ENCODE results near the gene PNPLA2.
A peak's percentile ranks its signal among the peaks of the same experiment; 100 is the strongest.

PNPLA2 gene, protein sequence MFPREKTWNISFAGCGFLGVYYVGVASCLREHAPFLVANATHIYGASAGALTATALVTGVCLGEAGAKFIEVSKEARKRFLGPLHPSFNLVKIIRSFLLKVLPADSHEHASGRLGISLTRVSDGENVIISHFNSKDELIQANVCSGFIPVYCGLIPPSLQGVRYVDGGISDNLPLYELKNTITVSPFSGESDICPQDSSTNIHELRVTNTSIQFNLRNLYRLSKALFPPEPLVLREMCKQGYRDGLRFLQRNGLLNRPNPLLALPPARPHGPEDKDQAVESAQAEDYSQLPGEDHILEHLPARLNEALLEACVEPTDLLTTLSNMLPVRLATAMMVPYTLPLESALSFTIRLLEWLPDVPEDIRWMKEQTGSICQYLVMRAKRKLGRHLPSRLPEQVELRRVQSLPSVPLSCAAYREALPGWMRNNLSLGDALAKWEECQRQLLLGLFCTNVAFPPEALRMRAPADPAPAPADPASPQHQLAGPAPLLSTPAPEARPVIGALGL

DNA sequence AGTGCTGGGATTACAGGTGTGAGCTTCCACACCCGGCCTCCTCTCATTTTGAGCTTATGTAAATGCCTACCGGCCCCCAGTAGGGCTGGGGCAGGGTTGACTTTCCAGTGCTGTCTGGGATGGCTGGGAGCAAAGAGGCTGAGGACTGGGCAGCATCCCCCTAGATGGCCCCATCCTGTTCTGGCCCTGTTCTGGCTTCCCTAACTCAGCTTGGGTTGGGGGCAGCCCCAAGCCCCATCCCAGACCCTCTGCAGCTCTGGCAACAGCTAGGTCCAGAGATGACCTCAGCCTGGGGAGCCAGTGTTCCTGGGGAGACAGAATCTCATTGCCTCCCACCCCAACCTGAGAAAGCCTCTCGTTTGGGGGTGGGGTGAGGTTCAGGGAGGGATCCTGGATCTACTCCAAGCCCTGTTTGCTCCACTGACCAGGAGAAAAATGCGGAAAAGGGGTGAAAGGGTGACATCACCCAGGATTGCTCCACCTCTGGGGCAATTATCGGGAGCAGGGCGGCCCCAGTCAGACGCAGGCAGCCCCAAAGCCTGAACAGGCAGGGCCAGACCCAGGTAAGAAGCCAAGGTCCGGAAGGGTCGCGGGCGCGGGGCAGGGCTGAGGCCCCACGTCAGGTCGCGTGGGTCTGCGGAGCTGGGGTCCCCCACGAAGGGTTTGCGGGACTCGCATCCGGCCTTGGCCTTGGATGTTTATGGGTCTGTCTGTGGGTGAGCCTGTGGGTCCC lies at the start of gene PNPLA2:
Gene PNPLA2 (plus strand): TSS at position 519 of the 733 bp plus-strand sequence. CDS start 805 bp downstream, outside the sequence.
- DNase-seq: no peak

DNA sequence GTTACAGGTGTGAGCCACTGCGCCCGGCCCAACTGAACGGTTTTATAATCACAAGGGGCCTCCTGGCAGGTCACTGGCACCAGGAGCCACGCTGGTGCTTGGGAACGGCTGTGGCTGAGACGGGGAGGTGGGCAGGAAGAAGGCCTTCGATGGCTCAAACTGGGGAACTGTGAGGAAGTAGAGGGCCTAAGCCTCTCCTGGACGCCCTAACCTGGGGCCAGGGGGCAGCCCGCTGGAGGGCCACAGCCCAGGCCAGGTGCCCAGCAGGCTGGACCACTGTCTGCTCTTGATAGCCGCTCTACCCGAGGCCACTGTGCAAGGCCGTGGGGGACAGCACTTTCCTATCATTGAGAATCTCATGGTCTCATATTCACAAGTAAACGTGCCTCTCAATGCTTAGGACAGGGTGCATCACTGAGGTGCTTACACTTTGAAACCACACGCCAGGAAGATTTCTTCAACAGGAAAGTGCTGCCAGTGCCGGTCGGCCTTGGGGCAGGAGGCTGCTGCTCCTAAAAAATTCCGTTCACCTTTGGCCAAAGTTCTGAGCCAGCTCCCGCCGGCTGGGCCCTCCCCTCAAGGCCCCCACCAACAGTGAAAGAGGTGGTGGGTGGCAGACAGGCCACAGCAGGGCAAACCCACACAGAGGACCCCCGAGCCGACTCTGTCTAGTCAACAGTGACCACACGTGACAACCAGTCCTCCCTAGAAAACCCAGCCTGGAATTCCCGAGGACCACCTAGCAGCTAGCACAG lies 48.6 kb upstream of the PNPLA2 start:
- no peak for DNase-seq

DNA sequence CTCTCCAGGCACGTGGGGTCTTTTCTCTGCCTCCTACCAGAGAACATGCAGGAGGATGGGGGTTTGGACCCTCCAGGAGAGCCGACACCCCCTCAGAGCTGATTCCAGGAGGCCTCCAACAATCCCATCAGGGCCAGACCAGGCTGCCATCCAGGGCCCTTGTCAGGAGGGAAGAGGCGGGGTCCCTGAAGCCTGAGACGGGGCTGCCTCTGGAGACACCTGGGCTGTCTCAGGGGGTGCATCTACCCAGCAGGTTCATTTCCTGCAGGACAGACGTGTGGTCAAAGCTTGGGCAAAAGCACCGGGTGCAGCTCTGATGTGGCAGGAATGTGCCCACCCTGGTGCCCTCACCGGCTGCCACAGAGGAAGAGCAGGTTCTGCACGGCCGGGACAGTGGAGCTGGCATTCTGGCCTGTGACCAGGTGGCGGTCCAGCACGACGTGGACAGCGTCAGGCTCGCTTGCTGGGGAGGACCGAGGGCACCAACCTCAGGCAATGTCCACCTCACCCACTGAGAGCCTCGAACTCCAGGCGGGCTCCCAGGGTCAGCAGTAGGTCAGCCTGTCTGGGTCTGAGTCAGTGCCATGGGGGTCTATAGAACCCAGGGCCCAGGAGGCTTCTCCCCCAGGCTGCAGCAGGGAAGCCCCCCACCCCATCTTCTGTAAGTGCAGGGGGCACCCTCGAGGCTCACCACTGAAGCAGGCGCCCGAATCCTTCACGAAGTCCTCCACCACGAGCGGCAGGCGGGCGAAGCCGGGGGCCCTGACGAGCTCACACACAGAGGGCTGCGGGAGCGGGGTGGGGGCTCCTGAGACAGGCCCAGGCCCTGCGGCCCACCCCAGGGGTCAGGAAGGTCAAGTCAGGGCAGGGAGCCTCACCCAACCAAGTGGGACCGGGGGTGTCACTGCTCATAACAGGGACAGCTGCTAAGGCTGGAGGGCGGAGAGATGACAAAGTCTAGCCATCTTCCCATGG lies 47.8 kb upstream of the PNPLA2 start:
- no peak for DNase-seq

DNA sequence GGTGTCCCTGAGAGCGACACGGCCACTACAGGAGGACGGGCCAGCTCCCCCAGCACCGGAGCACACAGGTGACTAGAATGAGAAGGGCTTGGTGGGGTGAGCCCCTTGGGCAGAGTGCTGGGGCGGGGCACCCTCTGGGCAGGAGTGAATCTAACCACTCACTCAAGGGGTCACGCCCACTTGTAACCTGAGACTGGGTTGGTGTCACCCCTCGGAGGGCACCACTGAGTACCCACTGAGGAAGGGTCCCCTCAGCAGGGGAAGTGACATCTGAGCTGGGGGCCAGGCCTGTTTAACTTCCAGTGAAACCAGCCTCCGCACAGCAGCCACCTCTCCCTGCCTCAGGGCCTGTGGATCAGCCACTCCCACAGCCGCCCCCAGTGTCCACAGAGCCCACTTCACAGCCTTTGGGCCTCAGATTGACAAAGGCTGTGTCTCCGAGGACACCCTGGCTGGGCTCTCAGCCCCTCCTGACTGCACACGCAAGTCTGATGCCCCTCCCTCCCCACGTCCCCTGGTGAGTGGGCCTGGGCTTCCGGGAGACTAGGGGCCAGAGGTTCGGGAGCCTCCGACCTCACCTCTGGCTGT lies 47.0 kb upstream of the PNPLA2 start:
- no peak for DNase-seq

DNA sequence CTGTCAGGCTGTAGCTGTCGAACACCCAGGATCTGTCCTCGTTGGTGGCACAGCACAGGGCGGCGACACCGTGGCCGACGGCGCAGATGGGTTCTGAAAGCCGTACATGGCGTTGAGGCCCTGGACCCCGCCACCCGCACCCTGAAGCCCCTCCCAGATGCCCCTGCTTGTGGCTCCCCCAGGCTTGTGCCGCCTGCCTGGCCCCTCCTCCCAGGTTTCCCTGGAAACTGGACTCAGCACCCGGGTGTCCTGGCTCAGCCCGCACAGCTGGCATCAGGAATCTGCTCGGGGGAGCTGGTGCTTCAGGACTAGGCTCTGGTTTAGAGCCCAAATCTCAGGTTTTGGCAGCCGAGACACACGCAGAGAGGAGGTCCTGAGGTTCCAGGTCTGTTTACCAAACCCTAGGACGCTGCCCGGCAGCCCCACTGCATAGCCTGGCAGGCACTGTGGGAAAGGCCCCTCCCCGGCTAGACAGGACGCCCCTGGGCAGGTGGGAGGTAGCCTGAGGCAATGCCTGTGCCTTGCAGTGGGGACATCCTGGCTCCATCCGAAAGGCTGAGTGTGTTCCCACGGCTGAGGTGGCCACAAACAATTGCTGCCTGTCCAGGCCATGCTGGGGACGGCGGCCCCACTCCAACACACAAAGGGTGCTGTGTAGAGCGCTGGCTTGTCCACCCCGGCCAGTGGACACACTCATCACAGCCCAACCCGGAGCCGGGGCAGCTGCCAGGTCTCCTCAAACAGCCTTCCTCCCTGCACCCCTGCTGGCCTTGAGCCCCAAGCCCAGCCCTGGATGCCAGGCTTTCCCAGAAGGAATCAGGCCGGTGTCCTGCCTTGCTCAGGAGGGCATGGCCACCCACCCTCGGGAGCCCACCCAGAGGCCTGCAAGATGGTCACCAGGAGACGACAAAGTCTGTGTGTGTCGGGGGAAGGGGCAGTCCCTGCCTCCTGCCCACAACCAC lies 46.0 kb upstream of the PNPLA2 start:
- DNase-seq: no peak

DNA sequence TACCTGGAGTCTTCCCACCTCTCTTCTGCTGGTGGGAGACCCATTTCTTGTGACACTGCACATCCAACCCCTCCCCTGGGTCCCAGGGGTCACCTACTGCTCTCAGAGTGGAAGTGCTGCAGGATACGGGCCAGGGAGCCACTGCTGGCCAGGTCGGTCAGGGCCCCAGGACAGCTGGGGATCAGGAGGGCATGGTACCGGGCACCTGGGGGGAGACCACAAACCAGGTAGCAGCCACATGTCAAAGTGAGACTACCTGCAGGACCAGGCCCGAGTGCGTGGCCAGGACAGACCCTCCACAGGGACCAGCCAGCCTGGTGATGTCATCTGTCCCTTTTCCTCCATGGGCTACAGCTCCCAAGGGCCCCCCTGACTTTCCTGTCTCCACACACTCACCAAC lies 45.3 kb upstream of the PNPLA2 start:
- no peak for DNase-seq

DNA sequence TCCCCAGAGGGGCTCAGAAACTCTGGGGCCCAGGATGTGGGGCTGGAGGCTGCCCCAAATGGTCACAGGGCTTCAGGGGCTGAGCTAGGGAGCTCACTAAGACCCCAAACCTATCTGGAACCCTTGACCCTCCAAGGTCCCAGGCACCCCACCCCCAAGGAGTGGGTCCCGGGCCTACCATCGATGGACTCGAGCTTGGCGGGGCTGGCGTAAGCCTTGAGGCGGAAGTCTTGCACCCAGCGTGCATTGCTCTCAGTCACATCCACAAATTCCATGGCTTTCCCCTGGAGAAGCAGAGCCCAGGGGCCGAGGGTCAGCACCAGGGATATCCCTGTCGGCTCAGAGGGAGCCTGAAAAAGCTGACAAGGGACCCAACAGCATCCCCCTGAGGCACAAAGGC lies 44.9 kb upstream of the PNPLA2 start:
- no peak for DNase-seq

DNA sequence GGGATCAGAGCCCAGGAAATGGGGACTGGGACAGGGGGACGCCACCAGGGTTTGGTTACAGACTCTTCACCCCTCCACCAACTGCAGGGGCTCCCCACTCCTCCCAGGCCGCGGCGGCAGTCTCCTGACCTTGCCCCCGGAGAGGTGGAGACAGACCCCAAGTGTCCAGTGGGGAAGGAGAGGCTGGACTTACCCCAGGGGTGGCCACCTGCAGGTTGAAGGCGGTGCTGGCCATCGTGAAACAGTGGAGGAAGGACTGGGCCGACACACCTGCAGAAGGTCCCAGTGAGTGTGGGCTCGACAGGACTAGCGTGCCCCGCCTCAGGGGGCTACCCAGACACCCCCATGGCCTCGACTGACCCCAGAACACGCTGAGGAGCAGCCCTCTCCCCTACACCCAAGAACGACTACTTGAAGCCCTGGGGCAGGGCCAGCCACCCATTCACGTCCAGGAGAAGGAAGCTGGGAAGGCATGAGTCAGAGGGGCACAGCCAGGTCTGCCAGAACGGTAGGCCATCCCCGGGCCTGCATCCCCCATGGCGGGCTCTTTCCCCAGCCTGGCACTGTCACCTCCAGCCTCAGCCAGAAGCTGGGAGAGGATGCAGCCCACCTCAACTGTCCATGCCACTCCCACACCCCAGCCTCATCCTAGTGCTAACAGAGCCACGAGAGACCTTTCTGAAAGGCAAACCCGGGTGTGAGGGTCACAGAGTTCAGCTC lies 43.7 kb upstream of the PNPLA2 start:
- DNase-seq: no peak

DNA sequence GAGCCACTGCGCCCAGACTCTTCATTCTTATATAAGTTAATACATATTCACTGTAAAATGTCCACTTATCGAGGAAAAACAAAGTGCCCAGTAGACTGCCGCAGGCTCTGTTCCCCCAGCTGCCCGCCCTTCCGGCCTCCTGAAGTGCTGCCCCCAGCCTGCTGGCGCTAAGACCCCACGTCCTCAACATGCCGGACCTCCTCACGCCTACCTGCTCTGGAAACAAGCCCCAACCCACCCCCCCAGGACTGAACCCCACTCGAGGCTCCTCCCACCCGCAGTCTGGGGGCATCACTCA lies 42.5 kb upstream of the PNPLA2 start:
- DNase-seq: no peak

DNA sequence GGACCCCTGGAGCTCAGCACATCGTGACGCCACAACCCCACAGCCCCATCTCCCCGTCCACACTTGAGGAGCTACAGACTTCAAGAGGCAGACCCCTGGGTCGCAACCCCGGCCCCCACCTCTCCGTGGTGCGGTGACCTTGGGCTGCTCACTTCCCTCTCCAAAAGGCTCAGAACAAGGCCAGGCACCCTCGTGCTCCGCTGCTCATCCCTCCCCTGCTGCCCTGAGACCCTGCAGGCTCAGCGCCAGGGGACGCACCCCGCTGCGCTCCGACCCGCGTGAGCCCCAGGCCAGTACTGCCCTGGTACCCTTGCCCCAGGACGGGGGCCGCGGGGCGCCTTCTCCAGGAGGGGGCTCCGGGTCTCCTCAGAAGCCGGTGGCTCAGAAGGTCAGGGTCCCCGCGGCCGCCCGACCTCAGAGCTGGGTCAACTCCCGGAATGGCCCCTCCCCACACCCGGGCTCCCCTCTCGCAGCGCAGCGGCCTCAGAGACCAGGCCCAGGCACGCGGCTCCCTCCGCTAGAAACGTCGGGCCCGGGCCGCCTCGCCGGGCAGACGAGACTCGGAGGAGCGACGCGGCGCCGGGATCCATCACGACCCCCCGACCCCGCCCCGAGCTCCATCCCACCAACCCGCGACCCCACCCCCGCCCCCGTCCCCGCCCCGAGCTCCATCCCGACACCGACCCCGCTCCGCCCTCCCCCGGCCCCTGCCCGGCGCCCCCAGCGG lies 42.0 kb upstream of the PNPLA2 start:
- DNase-seq: peak; percentile 54 to 67

DNA sequence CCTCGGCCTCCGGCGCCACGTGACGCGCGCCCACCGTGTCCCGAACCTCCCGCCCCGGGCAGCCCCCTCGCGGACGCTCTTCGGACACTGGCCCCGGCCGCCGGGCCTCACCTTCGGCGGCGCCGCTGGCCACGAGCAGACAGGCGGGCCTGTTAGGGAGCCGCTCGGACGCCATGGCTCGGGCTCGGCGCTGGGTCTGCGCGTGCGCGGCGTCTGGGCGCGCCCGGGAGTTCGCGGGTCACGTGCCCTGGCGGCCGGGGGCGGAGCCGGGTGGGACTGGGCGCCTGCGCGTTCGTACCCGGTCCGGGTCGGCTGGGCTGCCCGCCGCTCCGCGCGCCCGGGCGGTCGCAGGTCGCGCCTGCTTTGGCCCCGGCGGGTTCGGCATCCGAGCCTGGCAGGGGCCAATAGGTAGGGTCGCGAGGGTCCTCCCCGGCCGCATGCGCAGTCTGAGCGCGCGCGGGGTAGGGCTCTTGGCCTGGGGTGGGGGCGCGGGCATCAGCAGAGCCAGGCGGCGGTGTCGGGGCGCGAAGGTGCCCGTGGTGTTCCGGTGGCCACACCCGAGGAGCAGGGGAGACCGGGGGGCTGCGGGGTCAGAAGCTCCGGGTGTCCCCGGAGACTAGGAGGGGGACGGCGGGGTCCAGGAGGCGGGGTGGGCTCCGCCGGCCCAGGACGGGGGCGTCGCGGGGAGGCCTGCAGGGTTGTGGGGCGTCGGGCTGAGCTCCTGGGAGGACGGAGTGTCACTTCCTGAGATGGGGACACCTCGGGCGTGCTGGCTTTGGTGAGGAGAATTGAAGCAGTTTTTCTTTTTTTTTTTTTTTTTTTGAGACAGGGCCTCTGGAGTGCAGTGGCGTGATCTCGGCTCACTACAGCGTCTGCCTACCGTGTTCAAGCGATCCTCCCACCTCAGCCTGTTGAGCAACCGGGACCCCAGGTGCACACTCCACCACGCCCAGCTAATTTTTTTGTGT lies 41.1 kb upstream of the PNPLA2 start, which contains the start of gene GATD1:
Gene GATD1 (minus strand): TSS at position 200 of the 968 bp plus-strand sequence. CDS start 25 bp downstream, at position 175.
- peak; percentile 96 to 98 for DNase-seq

DNA sequence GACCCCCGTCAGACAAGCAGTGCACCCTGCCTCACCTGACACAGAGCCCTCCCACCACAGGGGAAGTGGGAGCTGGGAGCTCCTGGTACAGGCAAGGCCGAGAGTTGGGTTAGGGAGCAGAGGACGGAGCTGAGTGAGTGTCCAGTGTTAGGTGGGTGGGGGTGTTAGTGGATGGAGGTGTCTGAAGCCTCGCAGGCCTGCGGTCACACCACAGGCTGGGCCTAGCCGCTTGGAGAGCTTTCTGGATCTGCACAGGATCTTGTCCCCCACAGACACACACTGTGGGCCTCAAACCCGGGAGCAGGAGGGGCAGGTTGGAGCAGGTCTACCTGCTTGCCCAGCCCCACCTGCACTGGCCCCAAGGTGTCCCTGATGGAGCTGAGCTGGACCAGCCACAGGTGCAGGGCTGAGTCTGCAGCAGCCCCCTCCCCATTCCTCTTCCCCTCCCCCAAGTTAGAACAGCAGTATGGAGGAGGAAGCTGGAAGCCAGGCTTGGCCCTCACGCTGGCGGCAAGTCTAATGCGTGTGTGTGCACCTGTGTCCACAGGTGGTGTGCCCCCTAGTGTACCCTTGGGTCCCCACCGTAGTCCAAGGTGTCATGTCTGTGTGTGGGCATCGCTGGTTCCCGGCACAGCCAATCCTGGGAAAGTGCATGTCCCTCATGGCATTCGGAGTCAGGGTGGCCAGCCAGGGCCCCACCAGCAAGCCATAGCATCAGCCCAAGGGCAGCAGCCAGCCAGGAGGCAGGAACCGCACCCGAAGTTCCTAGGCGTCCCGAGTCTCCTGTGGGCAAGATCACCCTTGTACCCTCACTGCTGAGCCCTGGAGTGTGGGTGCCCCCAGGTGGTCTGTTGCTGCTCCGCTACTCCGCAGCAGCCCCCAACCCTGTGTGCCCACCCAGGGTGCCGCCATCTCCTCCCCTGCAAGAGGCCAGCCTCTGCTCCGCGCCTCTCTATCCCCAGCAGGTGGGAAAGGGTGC lies 39.4 kb upstream of the PNPLA2 start:
- no peak for DNase-seq

DNA sequence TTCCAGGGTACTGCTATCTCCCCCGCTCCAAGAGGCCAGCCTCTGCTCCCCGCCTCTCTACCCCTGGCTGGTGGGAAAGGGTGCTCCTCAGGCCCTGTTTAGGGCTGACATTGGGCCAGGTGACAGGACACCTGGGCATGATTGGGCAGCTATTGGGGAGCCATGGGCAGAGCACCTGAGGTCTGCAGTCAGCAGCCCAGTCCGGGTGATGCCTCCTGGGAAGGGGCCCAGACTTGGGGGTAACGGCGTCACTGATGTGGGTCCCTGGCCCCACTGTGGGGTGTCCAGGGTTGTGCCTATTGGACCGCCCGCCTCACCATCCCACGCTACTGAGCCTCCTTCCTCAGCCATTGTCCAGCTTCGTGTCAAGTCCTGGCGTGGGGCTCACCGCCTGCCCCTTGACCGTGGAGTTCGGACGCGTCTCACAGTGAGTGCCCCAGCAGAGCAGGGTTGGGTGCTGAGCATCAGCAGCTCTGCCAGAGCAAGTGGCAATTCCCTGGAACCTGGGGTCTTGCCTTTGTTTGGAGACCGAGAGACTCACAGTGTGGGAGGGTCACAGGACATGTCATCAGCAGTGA lies 38.7 kb upstream of the PNPLA2 start:
- DNase-seq: no peak

DNA sequence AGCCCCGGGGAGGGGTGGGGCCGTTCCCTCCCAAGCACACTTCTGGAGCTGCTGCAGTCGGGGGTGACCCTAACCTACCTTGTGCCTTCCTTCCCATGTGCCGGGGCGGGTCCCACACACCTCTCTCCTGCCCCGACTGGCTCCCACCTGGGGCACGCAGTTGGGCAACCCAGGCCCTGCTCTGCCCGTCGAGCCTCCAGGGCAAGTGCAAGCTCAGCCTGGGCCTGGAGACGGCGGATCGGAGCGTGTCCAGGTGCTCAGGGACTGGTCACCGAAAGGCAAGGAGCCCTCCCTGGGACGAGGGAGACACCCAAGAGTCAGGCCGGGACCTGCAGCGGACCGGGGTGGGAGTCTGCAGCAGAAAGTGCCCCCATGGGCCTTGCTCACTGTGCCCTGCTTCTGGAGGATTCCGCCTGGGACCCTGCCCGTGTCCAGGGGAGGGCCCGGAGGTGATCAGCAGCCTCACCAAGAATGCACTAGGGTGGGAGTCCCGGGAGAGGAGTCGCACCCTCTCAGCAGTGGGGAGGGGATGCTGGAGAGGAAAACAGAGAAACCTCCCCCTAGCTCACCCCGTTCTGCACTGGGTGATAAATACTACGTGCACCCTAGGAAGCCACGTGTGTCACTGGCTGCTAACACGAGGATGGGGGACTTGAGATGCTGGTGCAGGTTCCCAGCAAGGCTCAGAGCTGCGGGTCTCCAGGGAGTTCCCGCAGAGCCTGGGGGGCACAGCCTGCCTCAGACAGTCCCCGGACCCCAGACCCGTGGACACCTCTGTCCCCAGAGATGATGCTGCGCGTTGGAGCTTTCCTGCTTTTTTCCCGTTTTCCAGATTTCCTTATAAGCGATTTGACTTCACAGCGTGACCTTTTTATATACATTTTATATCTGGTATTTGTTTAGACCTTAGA lies 36.2 kb upstream of the PNPLA2 start:
- DNase-seq: no peak

DNA sequence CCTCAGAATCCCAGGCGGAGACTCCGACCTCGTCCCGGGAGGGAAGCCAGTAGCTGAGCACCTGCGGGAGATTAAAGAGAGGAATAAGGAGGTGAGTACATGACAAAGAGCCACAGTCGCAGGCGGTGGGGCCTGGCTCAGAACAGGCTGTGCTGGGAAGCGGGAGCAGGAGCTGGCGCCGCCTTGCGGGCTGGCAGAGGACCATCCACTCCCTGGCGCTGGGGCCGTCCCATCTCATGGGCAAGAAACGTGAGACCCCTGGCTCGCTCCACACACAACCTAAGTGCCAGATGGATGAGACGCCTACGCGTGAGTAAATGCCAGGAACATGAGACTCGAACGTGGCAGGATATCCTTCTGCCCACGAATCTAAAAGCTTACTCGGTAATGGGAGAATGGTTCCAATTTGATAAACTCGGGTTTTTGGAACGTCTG lies 35.1 kb upstream of the PNPLA2 start:
- DNase-seq: peak in 1 of 2 experiments; percentile 52
